H1 (cell line): Measurements from ENCODE around the gene PPIA. TPM values are rescaled to one million over a fixed set of nuclear protein-coding genes. Genes with fewer than 3 reads are reported as not detected.

Experiments
- CTCF ChIA-PET: fragments of 300-600 bp; sonication (Branson Sonifier 250); formaldehyde crosslinking; loops from one replicate; lab custom pipeline; 2021; ENCODE audit not compliant: partially characterized antibody; lab: Charles Lee
- POLR2A ChIA-PET: fragments of 300-600 bp; sonication (Branson Sonifier 250); formaldehyde crosslinking; loops from one replicate; lab custom pipeline; 2021; ENCODE audit warnings: inconsistent platforms; ENCODE audit not compliant: partially characterized antibody; lab: Charles Lee
- DNase-seq, 2 experiments: peaks; one replicate each; pipeline versions ENCODE4 v3.0.0 to v3.0.0-alpha.2; 2010 to 2022; ENCODE audit warnings: low spot score in 2 of 2, low read depth in 1 of 2, mixed read lengths in 1 of 2
- FAIRE-seq: peaks from 2 replicates; lab custom pipeline; 2011; peaks lifted over from hg19 to GRCh38; lab: Jason Lieb, UNC
- H2AFZ ChIP-seq: 2 replicates; pipeline ENCODE4 v1.8.1; 2012; ENCODE audit warnings: low read length, inconsistent platforms
- H2AK5ac ChIP-seq: 2 replicates; pipeline ENCODE4 v1.6.1; 2013; ENCODE audit warnings: low read depth, low read length
- H2BK120ac ChIP-seq: replicated peaks from 2 replicates; pipeline ENCODE3; 2013; ENCODE audit warnings: low read depth, low read length, inconsistent platforms
- H2BK12ac ChIP-seq: 2 replicates; pipeline ENCODE4 v1.6.1; 2013; ENCODE audit warnings: low read depth, low read length
- H2BK15ac ChIP-seq: 2 replicates; pipeline ENCODE4 v1.6.1; 2013; ENCODE audit warnings: low read length
- H2BK20ac ChIP-seq: 2 replicates; pipeline ENCODE4 v1.6.1; 2013; ENCODE audit warnings: low read length
- H2BK5ac ChIP-seq: 2 replicates; pipeline ENCODE4 v1.6.1; 2013; ENCODE audit warnings: low read depth, low read length
- H3K14ac ChIP-seq: 2 replicates; pipeline ENCODE4 v1.6.1; 2013; ENCODE audit warnings: inconsistent platforms; ENCODE audit not compliant: insufficient read length
- H3K18ac ChIP-seq: 2 replicates; pipeline ENCODE4 v1.6.1; 2013; ENCODE audit warnings: low read length; ENCODE audit errors: extremely low read depth
- H3K23ac ChIP-seq: 2 replicates; pipeline ENCODE4 v1.6.1; 2013; ENCODE audit warnings: inconsistent platforms; ENCODE audit not compliant: insufficient read length
- H3K23me2 ChIP-seq: 2 replicates; pipeline ENCODE4 v1.6.1; 2013; ENCODE audit warnings: low read depth, low read length
- H3K27ac ChIP-seq: 2 replicates; pipeline ENCODE4 v1.6.1; 2011; ENCODE audit warnings: low read depth, low read length, inconsistent platforms
- H3K27me3 ChIP-seq, 4 experiments: replicated peaks in 1 of 4; 1 replicate in 1 of 4; 2 replicates in 3 of 4; pipeline versions ENCODE4 v1.6.1 to v1.8.1; 2011 to 2013; ENCODE audit warnings: low read length in 3 of 4, mild to moderate bottlenecking in 3 of 4, inconsistent platforms in 2 of 4, mixed read lengths in 2 of 4, moderate library complexity in 1 of 4; ENCODE audit not compliant: control insufficient read depth in 3 of 4, insufficient read depth in 3 of 4; ENCODE audit errors: extremely low read depth in 1 of 4
- H3K36me3 ChIP-seq, 4 experiments: 2 replicates each; pipeline versions ENCODE4 v1.6.1 to v1.8.1; 2011 to 2013; ENCODE audit warnings: mild to moderate bottlenecking in 4 of 4, low read length in 3 of 4, moderate library complexity in 2 of 4, control low read depth in 1 of 4, inconsistent platforms in 1 of 4; ENCODE audit not compliant: insufficient read depth in 4 of 4, control insufficient read depth in 2 of 4
- H3K4ac ChIP-seq: replicated peaks from 2 replicates; pipeline ENCODE3; 2013; ENCODE audit warnings: low read length, low read depth, mixed read lengths, inconsistent platforms; ENCODE audit not compliant: insufficient read length
- H3K4me1 ChIP-seq, 4 experiments: replicated peaks in 1 of 4; 1 replicate in 1 of 4; 2 replicates in 3 of 4; pipeline versions ENCODE4 v1.6.1 to v1.8.1; 2011 to 2013; ENCODE audit warnings: low read length in 3 of 4, inconsistent platforms in 2 of 4, mixed read lengths in 1 of 4; ENCODE audit not compliant: insufficient read depth in 4 of 4, control insufficient read depth in 3 of 4
- H3K4me2 ChIP-seq, 2 experiments: 2 replicates each; pipeline versions ENCODE4 v1.6.1 to v1.8.1; 2011 to 2013; ENCODE audit warnings: low read depth in 2 of 2, low read length in 2 of 2, control low read depth in 1 of 2, inconsistent platforms in 1 of 2, mild to moderate bottlenecking in 1 of 2; ENCODE audit not compliant: insufficient read depth in 1 of 2
- H3K4me3 ChIP-seq, 4 experiments: fragments of 200-600, 300-600 bp in 1 of 4; sonication (generic), shearing (Covaris generic), sonication (Bioruptor Twin) in 1 of 4; 2 replicates each; pipeline versions ENCODE4 v1.5.1 to v1.8.1; 2011 to 2016; ENCODE audit warnings: low read length in 4 of 4, low read depth in 3 of 4, control low read depth in 2 of 4, inconsistent platforms in 2 of 4, mild to moderate bottlenecking in 2 of 4, mixed read lengths in 1 of 4, moderate library complexity in 1 of 4; ENCODE audit not compliant: insufficient read depth in 2 of 4; ENCODE audit errors: extremely low read depth in 1 of 4
- H3K56ac ChIP-seq: replicated peaks from 2 replicates; pipeline ENCODE3; 2013; ENCODE audit warnings: low read depth, mild to moderate bottlenecking, mixed read lengths, low read length, inconsistent platforms; ENCODE audit not compliant: insufficient read length
- H3K79me1 ChIP-seq: 2 replicates; pipeline ENCODE4 v1.6.1; 2013; ENCODE audit warnings: low read depth, low read length, control low read depth
- H3K79me2 ChIP-seq, 2 experiments: 2 replicates each; pipeline versions ENCODE4 v1.6.1 to v1.8.1; 2012 to 2013; ENCODE audit warnings: low read length in 2 of 2, mild to moderate bottlenecking in 2 of 2, inconsistent platforms in 1 of 2; ENCODE audit not compliant: insufficient read depth in 2 of 2, control insufficient read depth in 1 of 2
- H3K9ac ChIP-seq, 4 experiments: replicated peaks in 1 of 4; 1 replicate in 1 of 4; 2 replicates in 3 of 4; pipeline versions ENCODE4 v1.6.1 to v1.8.1; 2011 to 2013; ENCODE audit warnings: low read depth in 3 of 4, low read length in 3 of 4, control low read depth in 2 of 4, mild to moderate bottlenecking in 2 of 4, moderate library complexity in 2 of 4, inconsistent platforms in 1 of 4; ENCODE audit errors: extremely low read depth in 1 of 4
- H3K9me3 ChIP-seq, 2 experiments: 2 replicates each; pipeline versions ENCODE4 v1.6.1 to v1.8.1; 2012 to 2013; ENCODE audit warnings: mild to moderate bottlenecking in 2 of 2, moderate library complexity in 2 of 2, control low read depth in 1 of 2, inconsistent platforms in 1 of 2, low read depth in 1 of 2, low read length in 1 of 2, mixed read lengths in 1 of 2; ENCODE audit not compliant: insufficient read depth in 2 of 2
- H4K20me1 ChIP-seq, 2 experiments: replicated peaks in 1 of 2; 2 replicates each; pipeline versions ENCODE3 to v1.8.1; 2011 to 2013; ENCODE audit warnings: inconsistent platforms in 2 of 2, low read length in 2 of 2, mild to moderate bottlenecking in 1 of 2; ENCODE audit not compliant: insufficient read depth in 2 of 2, control insufficient read depth in 1 of 2
- H4K5ac ChIP-seq: 2 replicates; pipeline ENCODE4 v1.6.1; 2013; ENCODE audit warnings: low read length, low read depth, mixed read lengths, inconsistent platforms; ENCODE audit not compliant: insufficient read length
- H4K8ac ChIP-seq: 2 replicates; pipeline ENCODE4 v1.8.0; 2013; ENCODE audit warnings: mild to moderate bottlenecking, moderate library complexity, low read length, inconsistent platforms; ENCODE audit not compliant: insufficient read depth; ENCODE audit errors: extremely low read depth
- H4K91ac ChIP-seq: replicated peaks from 2 replicates; pipeline ENCODE3; 2013; ENCODE audit warnings: low read length, mixed read lengths, inconsistent platforms; ENCODE audit not compliant: insufficient read length
- BRCA1 ChIP-seq: IDR thresholded peaks from 2 replicates; pipeline ENCODE4 v1.6.1; 2012; ENCODE audit warnings: low read depth, low read length, improper control_type of control experiment
- CHD2 ChIP-seq: IDR thresholded peaks from 2 replicates; pipeline ENCODE4 v1.6.1; 2012; ENCODE audit warnings: low read length, improper control_type of control experiment
- EP300 ChIP-seq, 2 experiments: IDR thresholded peaks; 1 replicate in 1 of 2; 2 replicates in 1 of 2; pipeline ENCODE4 v1.6.1; 2011 to 2012; ENCODE audit warnings: low read depth in 2 of 2, low read length in 2 of 2, mild to moderate bottlenecking in 2 of 2, borderline replicate concordance in 1 of 2, inconsistent platforms in 1 of 2, moderate library complexity in 1 of 2
- EZH2 ChIP-seq: fragments of 200-600 bp; sonication (generic); IDR thresholded peaks from 2 replicates; pipeline ENCODE4 v1.7.1; 2012; ENCODE audit warnings: low read depth, mild to moderate bottlenecking, moderate library complexity, low read length, inconsistent platforms; ENCODE audit not compliant: severe bottlenecking
- KDM4A ChIP-seq: IDR thresholded peaks from one replicate; pipeline ENCODE4 v1.7.1; 2012; ENCODE audit warnings: low read depth, mild to moderate bottlenecking, moderate library complexity, low read length, inconsistent platforms; ENCODE audit not compliant: severe bottlenecking
- SRF ChIP-seq: IDR thresholded peaks from 2 replicates; pipeline ENCODE4 v1.6.1; 2011; ENCODE audit warnings: mild to moderate bottlenecking, low read depth, low read length, moderate library complexity
- polyA plus RNA-seq, 7 experiments: library from polyadenylated mRNA; depleted of rRNA in 3 of 7; stranded (reverse) in 5 of 7; unstranded in 2 of 7; fragments of >200 nt in 5 of 7; fragments of 200-250 nt in 2 of 7; gene quantifications; 1 replicate in 5 of 7; 2 replicates in 1 of 7; 4 replicates in 1 of 7; pipeline versions ENCODE4 v1.2.1 to v1.2.3, GENCODE V29; 2011 to 2013; ENCODE audit warnings: missing spikeins in 2 of 7, mixed read lengths in 2 of 7
- total RNA-seq: library from RNA; stranded (reverse); fragmentation: NEBNext Ultra II Directional; extraction: Animal tissue kit (Norgen Biotek cat#: 25700); gene quantifications from 2 replicates; pipeline ENCODE4 v1.2.1, GENCODE V29; 2021

The PPIA gene
- total and polyA plus RNA-seq, 2 of the 8 experiments (the other 6 are each of a cell fraction or from before 2014, with no cell fraction given) = 2,865 to 5,394 TPM

- no peak overlapping the region for H3K23ac ChIP-seq
- no peak for FAIRE-seq
- H3K14ac ChIP-seq = no peak overlapping the region
- H2BK12ac ChIP-seq = no peak overlapping the region
- H3K4me1 ChIP-seq = peaks cover 0 to 4% (median 0%) of the 10 kb centered on the region in 4 experiments; a peak in 3 of 7 replicates
- ChIA-PET POLR2A (interaction anchor here (0.8 to 1.3 kb wide), 3 partner anchors 11 to 102 kb away, joined by 3 to 6 read pairs (median 3); partner anchors contain the start of gene PURB), CTCF (no interaction called here)
- H3K9me3 ChIP-seq = peaks cover 3 to 4% of the 10 kb centered on the region in 2 experiments; a peak in 2 of 4 replicates
- no peaks in the 10 kb centered on the region for H3K23me2 ChIP-seq
- no peak overlapping the region for H2BK5ac ChIP-seq
- no peak overlapping the region for H3K4ac ChIP-seq
- H3K56ac ChIP-seq = no peak overlapping the region
- no peaks in the 10 kb centered on the region for H4K20me1 ChIP-seq
- no peak overlapping the region for H4K5ac ChIP-seq
- H4K91ac ChIP-seq = no peak overlapping the region
- no peak overlapping the region for H3K27ac ChIP-seq
- H3K4me2 ChIP-seq = no peak overlapping the region
- H3K4me3 ChIP-seq = no peak overlapping the region
- TF ChIP-seq CHD2 (no peak), EP300 (IDR thresholded peaks at IDR 0.05; ENCODE audit: borderline replicate concordance in 1 of 2, low read depth in 2 of 2, low read length in 2 of 2) (no peak), KDM4A (no peak), SRF (no peak), EZH2 (no peak), BRCA1 (no peak)
- H3K27me3 ChIP-seq = no peaks in the 10 kb centered on the region
- no peak overlapping the region for H4K8ac ChIP-seq
- no peak for DNase-seq
- no peaks in the 10 kb centered on the region for H3K36me3 ChIP-seq
- no peaks in the 10 kb centered on the region for H3K79me2 ChIP-seq
- no peaks in the 10 kb centered on the region for H3K79me1 ChIP-seq
- H3K9ac ChIP-seq = no peak overlapping the region
- no peak overlapping the region for H2BK20ac ChIP-seq
- H2AK5ac ChIP-seq = no peak overlapping the region
- no peak overlapping the region for H2BK120ac ChIP-seq
- H3K18ac ChIP-seq = no peak overlapping the region
- H2BK15ac ChIP-seq = no peak overlapping the region
- H2AFZ ChIP-seq = no peak overlapping the region
Measured at GRCh38 chr7:44783407-44783806, 13.1 kb upstream of the PPIA start.
